NCI-H748 treated with DMSO at 0.1 percent for 48 hours (cell line): Measurements from ENCODE around the gene ZFYVE1.
"Not testable (repeated sequence)": the region's sequence is repeated elsewhere in the genome, so short reads cannot be mapped to it uniquely, and the experiment has no call there.

Experiments used
- DNase-seq: peaks from one replicate; lab custom pipeline; 2025; lab: John Stamatoyannopoulos, UW

ZFYVE1 gene, protein sequence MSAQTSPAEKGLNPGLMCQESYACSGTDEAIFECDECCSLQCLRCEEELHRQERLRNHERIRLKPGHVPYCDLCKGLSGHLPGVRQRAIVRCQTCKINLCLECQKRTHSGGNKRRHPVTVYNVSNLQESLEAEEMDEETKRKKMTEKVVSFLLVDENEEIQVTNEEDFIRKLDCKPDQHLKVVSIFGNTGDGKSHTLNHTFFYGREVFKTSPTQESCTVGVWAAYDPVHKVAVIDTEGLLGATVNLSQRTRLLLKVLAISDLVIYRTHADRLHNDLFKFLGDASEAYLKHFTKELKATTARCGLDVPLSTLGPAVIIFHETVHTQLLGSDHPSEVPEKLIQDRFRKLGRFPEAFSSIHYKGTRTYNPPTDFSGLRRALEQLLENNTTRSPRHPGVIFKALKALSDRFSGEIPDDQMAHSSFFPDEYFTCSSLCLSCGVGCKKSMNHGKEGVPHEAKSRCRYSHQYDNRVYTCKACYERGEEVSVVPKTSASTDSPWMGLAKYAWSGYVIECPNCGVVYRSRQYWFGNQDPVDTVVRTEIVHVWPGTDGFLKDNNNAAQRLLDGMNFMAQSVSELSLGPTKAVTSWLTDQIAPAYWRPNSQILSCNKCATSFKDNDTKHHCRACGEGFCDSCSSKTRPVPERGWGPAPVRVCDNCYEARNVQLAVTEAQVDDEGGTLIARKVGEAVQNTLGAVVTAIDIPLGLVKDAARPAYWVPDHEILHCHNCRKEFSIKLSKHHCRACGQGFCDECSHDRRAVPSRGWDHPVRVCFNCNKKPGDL

GRCh38 chr14:73026845-73027542 is at the start of gene ZFYVE1:
Gene ZFYVE1 (minus strand): TSS chr14:73027106. CDS start chr14:73024508, 2,598 bp downstream.
- peak; percentile 96 for DNase-seq

DNA sequence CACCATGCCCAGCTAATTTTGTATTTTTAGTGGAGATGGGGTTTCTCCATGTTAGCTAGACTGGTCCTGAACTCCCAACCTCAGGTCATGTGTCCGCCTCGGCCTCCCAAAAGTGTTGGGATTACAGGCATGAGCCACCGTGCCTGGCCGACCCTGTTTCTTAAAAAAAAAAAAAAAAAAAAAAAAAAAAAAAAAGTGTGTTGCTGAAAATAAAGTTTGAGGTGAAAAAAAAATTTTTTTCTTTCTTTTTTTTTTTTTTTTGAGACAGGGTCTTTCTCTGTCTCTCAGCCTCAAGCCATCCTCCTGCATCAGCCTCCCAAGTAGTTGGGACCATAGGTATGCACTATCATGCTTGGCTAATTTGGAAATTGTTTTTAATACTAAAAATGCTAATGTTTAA is 42.7 kb upstream of the ZFYVE1 start:
- no peak for DNase-seq

- DNase-seq = peak; percentile 34
Observed at GRCh38 chr14:73058922-73059673, 32.2 kb upstream of the ZFYVE1 start.

DNA sequence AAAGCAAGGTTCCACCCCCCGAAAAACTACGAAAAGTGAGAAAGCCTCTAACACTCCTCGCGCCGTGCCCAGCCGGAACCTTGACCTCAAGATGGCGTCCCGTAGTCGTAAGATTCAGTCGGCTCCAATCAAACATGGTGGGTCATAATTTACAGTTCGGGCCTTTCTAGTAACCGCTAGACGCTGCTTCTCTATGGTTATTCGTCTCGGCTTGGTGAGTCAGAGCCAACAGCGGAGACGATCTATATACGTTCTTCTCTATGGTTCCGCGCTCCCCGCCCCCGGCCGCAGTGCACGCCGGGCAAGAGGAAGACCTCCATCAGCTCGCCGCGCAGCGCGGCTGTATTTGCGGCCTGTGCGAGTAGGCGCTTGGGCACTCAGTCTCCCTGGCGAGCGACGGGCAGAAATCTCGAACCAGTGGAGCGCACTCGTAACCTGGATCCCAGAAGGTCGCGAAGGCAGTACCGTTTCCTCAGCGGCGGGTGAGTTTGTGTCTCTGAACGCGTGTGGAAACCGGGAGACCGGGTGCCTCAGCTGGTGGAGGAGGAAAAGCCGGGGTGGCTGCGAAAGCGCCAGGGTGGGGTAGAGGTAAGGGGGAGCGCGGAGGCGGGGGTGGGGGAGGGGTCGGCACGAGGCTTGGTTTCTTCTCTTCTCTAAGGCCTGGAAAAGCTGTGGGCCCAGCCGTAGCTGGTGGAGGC is 31.5 kb upstream of the ZFYVE1 start, which contains the start of gene RBM25:
RBM25 (plus strand) TSS at position 311 of the 698 bp plus-strand sequence. CDS start 13,108 bp downstream, outside the sequence.
- DNase-seq = peak; percentile 98

DNA sequence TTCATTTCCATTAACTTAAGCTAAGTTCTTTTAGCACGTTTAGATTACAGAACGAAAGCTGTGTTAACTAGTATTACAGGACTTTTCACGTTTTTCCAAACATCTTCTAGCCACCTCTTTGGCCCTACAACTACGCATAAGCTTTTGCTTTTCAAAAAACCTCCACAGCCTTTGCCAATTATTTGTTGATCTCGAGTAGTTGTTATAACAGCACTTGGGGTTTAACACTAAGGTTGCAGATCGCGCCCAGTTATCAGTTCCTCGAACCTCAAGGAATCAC is 31.0 kb upstream of the ZFYVE1 start:
- no peak for DNase-seq

DNA sequence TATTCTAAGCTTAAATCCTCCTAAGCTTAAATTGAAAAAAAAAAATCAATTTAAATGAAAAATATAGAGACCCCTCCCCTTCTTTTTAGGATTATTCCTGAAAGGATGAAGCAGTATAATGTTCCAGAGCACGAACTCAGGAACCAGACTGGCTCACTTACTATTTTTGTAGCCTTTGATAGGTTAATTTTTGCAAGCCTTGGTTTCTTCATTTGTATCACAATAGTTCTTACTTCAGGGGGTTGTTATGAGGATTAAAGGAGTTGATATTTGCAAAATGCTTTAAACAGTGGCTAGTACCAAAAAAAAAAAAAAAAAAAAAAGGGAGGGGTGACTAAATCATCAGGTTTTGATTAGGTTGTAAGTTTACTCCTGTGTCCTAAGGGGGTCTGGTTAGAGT is 28.3 kb upstream of the ZFYVE1 start:
- no peak for DNase-seq

- DNase-seq = no peak
Observed at GRCh38 chr14:73049428-73049827, 22.5 kb upstream of the ZFYVE1 start.

DNA sequence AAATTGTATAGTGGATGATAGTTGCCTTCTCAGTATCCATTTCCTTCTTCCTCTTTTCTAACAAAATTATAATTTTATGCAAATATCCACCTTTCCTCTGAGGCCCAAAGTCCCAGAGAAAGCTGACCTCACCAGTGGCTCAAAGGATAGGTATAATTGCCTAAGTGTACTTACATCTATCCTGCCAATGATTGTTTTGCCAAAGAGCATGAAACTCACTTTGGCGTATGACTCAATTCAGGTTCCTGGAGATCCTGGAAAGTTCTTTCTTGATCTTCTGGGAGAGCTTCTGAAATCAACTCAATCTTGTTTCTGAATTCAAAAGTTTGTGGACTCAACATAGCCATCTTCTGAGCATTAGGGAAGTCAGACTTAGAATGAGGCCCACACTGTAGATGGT is 20.9 kb upstream of the ZFYVE1 start:
- no peak for DNase-seq

DNA sequence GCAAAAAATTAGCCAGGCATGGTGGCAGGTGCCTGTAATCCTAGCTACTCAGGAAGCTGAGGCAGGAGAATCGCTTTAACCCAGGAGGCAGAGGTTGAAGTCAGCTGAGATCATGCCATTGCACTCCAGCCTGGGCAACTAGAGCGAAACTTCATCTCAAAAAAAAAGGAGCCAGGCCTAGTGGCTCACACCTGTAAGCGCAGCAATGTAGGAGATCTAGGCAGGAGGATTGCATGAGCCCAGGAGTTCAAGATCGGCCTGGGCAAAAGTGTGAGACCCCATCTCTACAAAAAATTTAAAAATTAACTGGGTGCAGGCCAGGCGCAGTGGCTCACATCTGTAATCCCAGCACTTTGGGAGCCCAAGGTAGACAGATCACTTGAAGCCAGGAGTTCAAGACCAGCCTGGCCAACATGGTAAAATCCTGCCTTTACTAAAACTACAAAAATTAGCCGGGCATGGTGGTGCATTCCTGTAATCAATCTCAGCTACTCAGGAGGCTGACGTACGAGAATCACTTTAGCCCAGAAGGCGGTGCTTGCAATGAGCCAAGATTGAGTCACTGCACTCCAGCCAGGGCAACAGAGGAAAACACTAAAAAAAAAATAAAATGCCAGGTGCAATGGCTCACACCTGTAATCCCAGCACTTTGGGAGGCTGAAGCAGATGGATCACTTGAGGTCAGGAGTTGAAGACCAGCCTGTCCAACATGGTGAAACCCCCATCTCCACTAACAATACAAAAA is 10.0 kb upstream of the ZFYVE1 start:
- not testable (repeated sequence) for DNase-seq

DNA sequence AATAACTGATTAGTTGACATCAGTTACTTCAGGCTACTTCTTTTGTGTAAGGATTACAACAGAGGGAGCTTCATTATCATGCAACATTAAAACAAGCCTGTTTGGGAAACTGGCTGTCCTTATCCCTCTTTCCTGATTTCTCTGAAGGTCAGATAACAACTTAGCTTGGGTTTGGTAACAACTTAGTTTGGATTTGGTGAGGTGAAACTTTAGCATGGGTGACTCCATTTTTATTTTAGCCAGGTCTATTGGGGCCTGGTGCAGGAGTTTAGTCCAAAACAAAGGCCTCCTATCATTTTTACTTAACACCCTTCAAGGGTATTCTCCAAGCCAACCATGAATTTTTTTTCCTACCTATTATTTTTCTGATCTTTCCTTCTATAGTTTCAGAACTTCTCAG is 1.1 kb upstream of the ZFYVE1 start:
- DNase-seq = no peak

DNA sequence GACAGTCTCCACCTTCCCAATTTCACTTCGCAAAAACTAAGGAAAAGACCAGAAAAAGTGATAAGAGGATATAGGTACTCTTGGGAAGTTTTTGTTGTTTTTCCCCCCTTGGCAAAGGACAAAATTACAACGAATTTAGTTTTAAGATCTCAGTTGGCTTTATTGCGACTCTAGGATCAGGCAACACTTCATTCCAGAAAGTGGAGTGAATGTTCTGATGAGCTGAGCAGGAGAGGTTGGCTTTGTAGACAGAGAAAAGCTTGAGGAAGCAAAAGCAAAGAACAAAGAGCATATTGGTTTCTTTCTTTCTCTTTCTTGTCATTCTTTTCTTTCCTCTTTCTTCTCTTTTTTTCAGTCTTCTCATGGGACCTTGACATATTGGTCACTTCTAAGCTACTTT is 640 bp upstream of the ZFYVE1 start:
- DNase-seq = no peak

DNA sequence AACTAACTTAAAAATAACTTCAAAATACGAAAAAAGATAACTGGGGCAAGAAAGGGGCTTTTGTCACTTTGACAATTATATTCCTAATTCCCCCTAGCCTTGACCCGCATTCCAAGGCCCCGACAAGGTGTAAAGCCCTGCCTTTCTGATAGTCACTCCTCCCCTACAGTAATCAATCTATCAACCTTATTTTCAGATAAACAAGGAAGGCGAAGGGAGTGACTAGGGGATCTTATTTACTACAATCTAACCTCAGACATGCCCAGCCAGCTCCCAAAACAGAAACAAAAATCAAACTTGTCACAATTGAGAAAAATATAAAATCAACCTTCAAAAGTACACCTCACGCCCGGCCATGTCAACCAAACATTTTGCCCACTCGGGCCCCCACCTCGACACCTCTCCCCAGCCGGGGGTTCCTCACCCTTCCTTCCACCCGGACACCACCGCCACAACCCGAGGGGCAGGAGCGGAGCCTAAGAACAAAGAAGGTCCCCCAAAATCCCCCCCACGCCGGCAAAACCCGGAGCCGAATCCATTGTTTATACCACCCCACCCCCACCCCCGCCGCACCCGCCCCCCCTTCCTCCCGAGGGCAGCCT is 562 bp downstream of the ZFYVE1 start:
- DNase-seq = no peak

- DNase-seq = no peak
Observed at GRCh38 chr14:73025544-73025943, 1.4 kb downstream of the ZFYVE1 start.

- DNase-seq = no peak
Observed at GRCh38 chr14:73022051-73022450, 4.9 kb downstream of the ZFYVE1 start.

GRCh38 chr14:73016011-73016410 is 10.9 kb downstream of the ZFYVE1 start:
- DNase-seq = not testable (repeated sequence)

DNA sequence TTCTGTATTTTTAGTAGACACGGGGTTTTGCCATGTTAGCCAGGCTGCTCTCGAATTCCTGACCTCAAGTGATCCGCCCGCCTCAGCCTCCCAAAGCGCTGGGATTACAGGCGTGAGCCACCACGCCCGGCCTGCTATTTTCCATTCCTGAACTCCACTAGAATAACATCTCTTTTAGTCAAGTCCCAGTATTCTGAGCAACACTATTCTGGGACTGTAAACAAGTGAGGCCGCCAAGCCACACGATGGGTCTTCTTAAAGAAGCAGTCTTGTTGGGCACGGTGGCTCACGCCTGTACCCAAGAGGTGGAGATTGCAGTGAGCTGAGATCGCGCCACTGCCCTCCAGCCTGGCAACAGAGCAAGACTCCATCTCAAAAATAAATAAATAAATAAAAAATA is 11.4 kb downstream of the ZFYVE1 start:
- not testable (repeated sequence) for DNase-seq

GRCh38 chr14:73014105-73014504 is 12.8 kb downstream of the ZFYVE1 start:
- DNase-seq = no peak

- not testable (repeated sequence) for DNase-seq
Observed at GRCh38 chr14:73011189-73011588, 15.7 kb downstream of the ZFYVE1 start.

GRCh38 chr14:73008501-73008900 is 18.4 kb downstream of the ZFYVE1 start:
- DNase-seq = no peak

- DNase-seq = no peak
Observed at GRCh38 chr14:73007835-73008234, 19.1 kb downstream of the ZFYVE1 start.
